K562 treated with DMSO at 1 percent for 4 hours (cell line): Measurements from ENCODE around the gene ABCE1. TPM values are rescaled to one million over a fixed set of nuclear protein-coding genes. Genes with fewer than 3 reads are reported as not detected.

ENCODE experiments used
- total RNA-seq: library from RNA; unstranded; fragments of 300-600 nt; gene quantifications from 2 replicates; pipeline ENCODE4 v1.2.3, GENCODE V29; 2022; ENCODE audit not compliant: insufficient read depth

The ABCE1 gene
- 32.8 and 33.7 TPM in 2 replicates for total RNA-seq

DNA sequence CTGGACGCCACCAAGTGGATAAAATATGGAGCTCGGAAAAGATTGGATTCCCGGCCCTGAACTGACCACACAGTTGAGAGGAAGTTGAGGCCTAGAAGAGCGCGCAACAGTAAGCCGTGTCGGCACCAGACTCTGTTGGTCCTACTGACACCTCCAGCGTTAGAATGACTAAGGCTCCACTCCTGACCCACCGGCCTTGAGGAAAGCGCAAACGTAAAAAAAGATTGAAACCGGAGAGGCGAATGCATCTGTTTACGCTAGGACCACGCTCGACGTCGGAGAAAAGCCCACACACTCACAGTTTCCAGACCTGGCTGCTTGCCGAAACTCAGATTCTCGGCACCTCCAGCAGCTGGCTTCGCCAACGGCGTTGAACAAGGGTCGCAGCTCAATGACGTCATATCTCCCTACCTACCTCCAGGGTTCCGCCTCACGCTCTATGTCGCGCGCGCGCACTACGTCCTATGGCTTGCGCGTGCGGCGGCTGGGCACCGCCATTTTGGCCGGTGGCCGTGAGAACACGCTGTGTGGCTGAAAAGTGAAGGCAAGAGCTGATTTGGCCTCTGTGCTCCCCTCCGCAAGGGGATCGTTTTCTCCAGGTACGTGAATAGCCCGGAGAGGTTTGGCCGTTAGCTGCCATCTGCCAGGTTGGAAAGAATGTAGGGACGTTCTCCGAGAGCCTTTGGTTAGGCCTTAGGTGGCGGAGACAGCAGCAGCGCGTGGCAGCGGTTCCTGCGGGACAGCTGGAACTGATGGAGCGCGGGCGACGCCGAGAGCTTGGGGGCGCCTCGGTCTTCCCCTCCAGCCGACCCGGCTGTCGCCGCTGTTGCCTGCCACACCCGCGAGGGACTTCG lies at the start of gene ABCE1, which contains the start of gene ANAPC10:
Gene ABCE1, plus strand, starts transcription at position 491 of the 854 bp plus-strand sequence. CDS start 6,102 bp downstream, outside the sequence.
Gene ANAPC10, minus strand, starts transcription at position 376 of the 854 bp plus-strand sequence. CDS start 2,097 bp downstream, outside the sequence.

Other genes starting within 250 kb of the ABCE1 start
- 12.3 and 28.2 TPM in 2 replicates for gene ANAPC10, start 115 bp upstream of the ABCE1 start, total RNA-seq
- gene OTUD4, start 82.3 kb downstream of the ABCE1 start, total RNA-seq: 5.7 and 8.5 TPM in 2 replicates